Measurements from ENCODE around the gene SAP30BP. TPM values are rescaled to one million over a fixed set of nuclear protein-coding genes. Genes with fewer than 3 reads are reported as not detected.

SAP30BP gene
- total and polyA plus RNA-seq, 2 of the 13 experiments (the other 11 are each of a cell fraction or from before 2014, with no cell fraction given), result 67.7 to 99.4 TPM

DNA sequence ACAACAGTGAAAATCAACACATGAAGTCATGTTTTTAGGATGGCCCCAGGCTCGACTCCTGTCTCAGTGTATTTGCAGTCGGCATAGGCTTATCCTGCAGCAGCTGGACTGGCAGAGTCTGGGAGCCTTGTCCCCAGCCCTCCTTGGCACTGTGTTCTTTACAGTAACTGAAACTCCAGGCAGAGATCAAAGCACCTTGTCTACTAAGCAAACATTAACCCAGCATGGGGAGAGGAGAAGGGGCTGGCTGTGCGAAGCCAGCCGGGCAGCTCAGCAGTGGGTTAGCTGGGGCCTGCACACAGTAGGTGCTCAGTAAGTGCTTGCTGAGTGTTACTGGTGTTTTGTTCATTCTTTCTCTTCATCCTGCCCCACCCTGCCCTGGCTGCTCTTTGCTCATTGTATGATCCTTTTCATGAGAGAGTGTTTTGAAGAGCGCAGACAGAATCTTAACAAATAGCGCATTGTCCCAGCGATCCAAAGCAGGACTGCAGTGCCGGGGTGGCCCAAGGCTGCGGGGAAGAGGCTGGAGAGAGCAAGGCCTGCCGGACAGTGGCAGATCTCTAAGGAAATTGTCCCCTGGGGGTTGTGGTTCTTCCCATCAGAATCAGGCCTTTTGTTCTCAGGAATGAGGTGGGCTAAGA is 30.6 kb downstream of the SAP30BP start (continued):
- TF ChIP-seq ZNF160 (CRISPR knock-in tag; IDR thresholded peaks at IDR 0.05), result no peak
- TF ChIP-seq ZNF7 (CRISPR knock-in tag; IDR thresholded peaks at IDR 0.05), result no peak
- TF ChIP-seq PPARG (CRISPR knock-in tag; conservative IDR thresholded peaks at IDR 0.05), result no peak
- no peak for TF ChIP-seq ZNF207 (IDR thresholded peaks at IDR 0.05; ENCODE audit: borderline replicate concordance)
- no peak for TF ChIP-seq PITX1 (CRISPR knock-in tag; IDR thresholded peaks at IDR 0.05)
- no peak for TF ChIP-seq ISX (CRISPR knock-in tag; conservative IDR thresholded peaks at IDR 0.05)
- no peak for TF ChIP-seq PAF1 (CRISPR knock-in tag; IDR thresholded peaks at IDR 0.05)
- TF ChIP-seq CBX2 (IDR thresholded peaks at IDR 0.05; ENCODE audit: low read depth, low read length), result no peak
- TF ChIP-seq CBX2 (CRISPR knock-in tag; IDR thresholded peaks at IDR 0.05; ENCODE audit: low read depth), result no peak
- TF ChIP-seq ZNF674 (CRISPR knock-in tag; IDR thresholded peaks at IDR 0.05; ENCODE audit: low read depth), result no peak
- TF ChIP-seq HNRNPLL (IDR thresholded peaks at IDR 0.05; ENCODE audit: low read depth, low read length, poor library complexity, severe bottlenecking), result no peak
- TF ChIP-seq TOPORS (CRISPR knock-in tag; IDR thresholded peaks at IDR 0.05), result no peak
- no peak for TF ChIP-seq NAIF1 (CRISPR knock-in tag; IDR thresholded peaks at IDR 0.05; ENCODE audit: borderline replicate concordance)
- TF ChIP-seq ZNF180 (CRISPR knock-in tag; IDR thresholded peaks at IDR 0.05; ENCODE audit: borderline replicate concordance, low read depth), result no peak
- TF ChIP-seq, protein P1, sequence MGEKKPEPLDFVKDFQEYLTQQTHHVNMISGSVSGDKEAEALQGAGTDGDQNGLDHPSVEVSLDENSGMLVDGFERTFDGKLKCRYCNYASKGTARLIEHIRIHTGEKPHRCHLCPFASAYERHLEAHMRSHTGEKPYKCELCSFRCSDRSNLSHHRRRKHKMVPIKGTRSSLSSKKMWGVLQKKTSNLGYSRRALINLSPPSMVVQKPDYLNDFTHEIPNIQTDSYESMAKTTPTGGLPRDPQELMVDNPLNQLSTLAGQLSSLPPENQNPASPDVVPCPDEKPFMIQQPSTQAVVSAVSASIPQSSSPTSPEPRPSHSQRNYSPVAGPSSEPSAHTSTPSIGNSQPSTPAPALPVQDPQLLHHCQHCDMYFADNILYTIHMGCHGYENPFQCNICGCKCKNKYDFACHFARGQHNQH (CRISPR knock-in tag; IDR thresholded peaks at IDR 0.05), result 0 out of 2 replicates have a peak, but pooled peaks have one; percentile 22
- no peak; the same call in 1 of the 2 replicates for TF ChIP-seq DPF2 (CRISPR knock-in tag; IDR thresholded peaks at IDR 0.05; ENCODE audit: borderline replicate concordance, low read depth)
- no peak for TF ChIP-seq HES4 (CRISPR knock-in tag; IDR thresholded peaks at IDR 0.05; ENCODE audit: borderline replicate concordance)
- TF ChIP-seq, protein P2, sequence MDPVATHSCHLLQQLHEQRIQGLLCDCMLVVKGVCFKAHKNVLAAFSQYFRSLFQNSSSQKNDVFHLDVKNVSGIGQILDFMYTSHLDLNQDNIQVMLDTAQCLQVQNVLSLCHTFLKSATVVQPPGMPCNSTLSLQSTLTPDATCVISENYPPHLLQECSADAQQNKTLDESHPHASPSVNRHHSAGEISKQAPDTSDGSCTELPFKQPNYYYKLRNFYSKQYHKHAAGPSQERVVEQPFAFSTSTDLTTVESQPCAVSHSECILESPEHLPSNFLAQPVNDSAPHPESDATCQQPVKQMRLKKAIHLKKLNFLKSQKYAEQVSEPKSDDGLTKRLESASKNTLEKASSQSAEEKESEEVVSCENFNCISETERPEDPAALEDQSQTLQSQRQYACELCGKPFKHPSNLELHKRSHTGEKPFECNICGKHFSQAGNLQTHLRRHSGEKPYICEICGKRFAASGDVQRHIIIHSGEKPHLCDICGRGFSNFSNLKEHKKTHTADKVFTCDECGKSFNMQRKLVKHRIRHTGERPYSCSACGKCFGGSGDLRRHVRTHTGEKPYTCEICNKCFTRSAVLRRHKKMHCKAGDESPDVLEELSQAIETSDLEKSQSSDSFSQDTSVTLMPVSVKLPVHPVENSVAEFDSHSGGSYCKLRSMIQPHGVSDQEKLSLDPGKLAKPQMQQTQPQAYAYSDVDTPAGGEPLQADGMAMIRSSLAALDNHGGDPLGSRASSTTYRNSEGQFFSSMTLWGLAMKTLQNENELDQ (CRISPR knock-in tag; IDR thresholded peaks at IDR 0.05; ENCODE audit: borderline replicate concordance), result no peak
- 0 out of 2 replicates have a peak, but pooled peaks have one; percentile 30 for TF ChIP-seq PHF21A (CRISPR knock-in tag; IDR thresholded peaks at IDR 0.05)
- TF ChIP-seq KLF15 (CRISPR knock-in tag; IDR thresholded peaks at IDR 0.05; ENCODE audit: borderline replicate concordance), result no peak
- TF ChIP-seq KAT2B (IDR thresholded peaks at IDR 0.05; ENCODE audit: borderline replicate concordance, low read depth, low read length), result no peak
- TF ChIP-seq BCL6 (CRISPR knock-in tag; IDR thresholded peaks at IDR 0.05), result peak; percentile 21; the same call in 1 of the 2 replicates
- TF ChIP-seq, protein P3, sequence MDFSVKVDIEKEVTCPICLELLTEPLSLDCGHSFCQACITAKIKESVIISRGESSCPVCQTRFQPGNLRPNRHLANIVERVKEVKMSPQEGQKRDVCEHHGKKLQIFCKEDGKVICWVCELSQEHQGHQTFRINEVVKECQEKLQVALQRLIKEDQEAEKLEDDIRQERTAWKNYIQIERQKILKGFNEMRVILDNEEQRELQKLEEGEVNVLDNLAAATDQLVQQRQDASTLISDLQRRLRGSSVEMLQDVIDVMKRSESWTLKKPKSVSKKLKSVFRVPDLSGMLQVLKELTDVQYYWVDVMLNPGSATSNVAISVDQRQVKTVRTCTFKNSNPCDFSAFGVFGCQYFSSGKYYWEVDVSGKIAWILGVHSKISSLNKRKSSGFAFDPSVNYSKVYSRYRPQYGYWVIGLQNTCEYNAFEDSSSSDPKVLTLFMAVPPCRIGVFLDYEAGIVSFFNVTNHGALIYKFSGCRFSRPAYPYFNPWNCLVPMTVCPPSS (IDR thresholded peaks at IDR 0.05), result no peak
- no peak for TF ChIP-seq ZFYVE20 (CRISPR knock-in tag; IDR thresholded peaks at IDR 0.05; ENCODE audit: borderline replicate concordance, low read depth)
- TF ChIP-seq SATB2 (CRISPR knock-in tag; IDR thresholded peaks at IDR 0.05), result no peak
- no peak for TF ChIP-seq CENPX (CRISPR knock-in tag; IDR thresholded peaks at IDR 0.05)
- no peak for TF ChIP-seq MTF2 (CRISPR knock-in tag; IDR thresholded peaks at IDR 0.05; ENCODE audit: borderline replicate concordance)
- TF ChIP-seq NR2C2 (CRISPR knock-in tag; IDR thresholded peaks at IDR 0.05; ENCODE audit: borderline replicate concordance), result no peak
